ENCODE data around the gene RPS16. TPM values are rescaled to one million over a fixed set of nuclear protein-coding genes. Genes with fewer than 3 reads are reported as not detected.

RPS16 gene
- total and polyA plus RNA-seq, 2 donors from 2014 or later: 1,461 to 1,965 TPM

GRCh38 chr19:39470724-39471339, 35.1 kb upstream of the RPS16 start:
- Histone ChIP-seq H3K4me3 (ENCODE audit: low read length in 3 of 3) (no peak overlapping the region), H3K36me3 (ENCODE audit: control insufficient read depth in 2 of 3, insufficient read depth in 3 of 3, low read length in 3 of 3) (peaks cover 4 to 80% (median 62%) of the 10 kb centered on the region in 3 donors), H3K27ac (ENCODE audit: low read depth in 2 of 2, low read length in 2 of 2) (no peak overlapping the region), H3K9me3 (ENCODE audit: control insufficient read depth in 2 of 3, insufficient read depth in 1 of 3, low read length in 3 of 3) (no peaks in the 10 kb centered on the region), H3K4me1 (ENCODE audit: control insufficient read depth in 2 of 3, insufficient read depth in 2 of 3, low read depth in 1 of 3, low read length in 3 of 3) (no peaks in the 10 kb centered on the region), H3K9ac (ENCODE audit: low read length in 3 of 3) (no peak overlapping the region), H3K27me3 (ENCODE audit: control insufficient read depth, insufficient read depth, low read length) (no peaks in the 10 kb centered on the region)
- intact Hi-C loops (cut with DNase I): loop anchor here (10.0 kb wide), 1 partner anchor 64 kb away; the partner anchor contains the start of gene EID2B
- TF ChIP-seq CTCF (IDR thresholded peaks at IDR 0.05; ENCODE audit: borderline replicate concordance, extremely low read depth, insufficient read depth): no peak
- FAIRE-seq: no peak
- DNase-seq: no peak

GRCh38 chr19:39469567-39469966, 33.8 kb upstream of the RPS16 start:
- no peak for TF ChIP-seq CTCF (IDR thresholded peaks at IDR 0.05; ENCODE audit: borderline replicate concordance, extremely low read depth, insufficient read depth)

GRCh38 chr19:39469036-39469435, 33.3 kb upstream of the RPS16 start:
- H3K4me3 ChIP-seq (ENCODE audit: low read length in 3 of 3): no peak overlapping the region
- intact Hi-C loops (cut with DNase I): no loop called here
- no peaks in the 10 kb centered on the region for H3K4me1 ChIP-seq (ENCODE audit: control insufficient read depth in 2 of 3, insufficient read depth in 2 of 3, low read depth in 1 of 3, low read length in 3 of 3)

More at GRCh38 chr19:39469567-39469966, 33.8 kb upstream of the RPS16 start:
- DNase-seq (no peak), FAIRE-seq (no peak)
- H3K36me3 ChIP-seq (ENCODE audit: control insufficient read depth in 2 of 3, insufficient read depth in 3 of 3, low read length in 3 of 3): peaks cover 4 to 86% (median 72%) of the 10 kb centered on the region in 3 donors
- intact Hi-C loops (cut with DNase I): no loop called here
- no peaks in the 10 kb centered on the region for H3K4me1 ChIP-seq (ENCODE audit: control insufficient read depth in 2 of 3, insufficient read depth in 2 of 3, low read depth in 1 of 3, low read length in 3 of 3)
- H3K27ac ChIP-seq (ENCODE audit: low read depth in 2 of 2, low read length in 2 of 2): no peak overlapping the region
- H3K9ac ChIP-seq (ENCODE audit: low read length in 3 of 3): no peak overlapping the region
- no peaks in the 10 kb centered on the region for H3K27me3 ChIP-seq (ENCODE audit: control insufficient read depth, insufficient read depth, low read length)
- H3K4me3 ChIP-seq (ENCODE audit: low read length in 3 of 3): no peak overlapping the region
- H3K9me3 ChIP-seq (ENCODE audit: control insufficient read depth in 2 of 3, insufficient read depth in 1 of 3, low read length in 3 of 3): no peaks in the 10 kb centered on the region

More at GRCh38 chr19:39469036-39469435, 33.3 kb upstream of the RPS16 start:
- DNase-seq (no peak), FAIRE-seq (no peak)
- no peak overlapping the region for H3K27ac ChIP-seq (ENCODE audit: low read depth in 2 of 2, low read length in 2 of 2)
- no peaks in the 10 kb centered on the region for H3K9me3 ChIP-seq (ENCODE audit: control insufficient read depth in 2 of 3, insufficient read depth in 1 of 3, low read length in 3 of 3)
- peaks cover 4 to 85% (median 68%) of the 10 kb centered on the region in 3 donors for H3K36me3 ChIP-seq (ENCODE audit: control insufficient read depth in 2 of 3, insufficient read depth in 3 of 3, low read length in 3 of 3)
- no peaks in the 10 kb centered on the region for H3K27me3 ChIP-seq (ENCODE audit: control insufficient read depth, insufficient read depth, low read length)
- no peak overlapping the region for H3K9ac ChIP-seq (ENCODE audit: low read length in 3 of 3)
- no peak for TF ChIP-seq CTCF (IDR thresholded peaks at IDR 0.05; ENCODE audit: borderline replicate concordance, extremely low read depth, insufficient read depth)
